ENCODE measurements around the gene KLHL36. TPM values are rescaled to one million over a fixed set of nuclear protein-coding genes. Genes with fewer than 3 reads are reported as not detected.
A peak's percentile ranks its signal among the peaks of the same experiment; 100 is the strongest.

KLHL36 gene
- total RNA-seq, 2 experiments from 2014 or later, result 31.4 to 32.6 TPM

- H3K4me3 Mint-ChIP-seq, result peak overlapping the region; percentile 98
- DNase-seq, result peak; percentile 66
- no peaks in the 10 kb centered on the region for H3K9me3 Mint-ChIP-seq (ENCODE audit: insufficient read depth)
- ChIA-PET POLR2A (interaction anchor here (0.7 to 1.5 kb wide), 7 partner anchors 12 to 87 kb away, joined by 3 to 7 read pairs (median 5); partner anchors contain the start of gene KLHL36), CTCF (interaction anchor here (0.7 to 2.2 kb wide), 17 partner anchors 13 to 195 kb away, joined by 3 to 34 read pairs (median 4); no protein-coding TSS in a partner anchor)
- peak; percentile 53 for ATAC-seq
- peaks cover 2% of the 10 kb centered on the region for H3K36me3 Mint-ChIP-seq (ENCODE audit: low read depth)
- H3K27ac Mint-ChIP-seq, result peak overlapping the region; percentile 93
- no peaks in the 10 kb centered on the region for H3K27me3 Mint-ChIP-seq (ENCODE audit: low read depth)
- peaks cover 43% of the 10 kb centered on the region for H3K4me1 Mint-ChIP-seq (ENCODE audit: low read depth)
Measured at GRCh38 chr16:84700446-84701300, 52.4 kb downstream of the KLHL36 start.

- DNase-seq, result no peak
- Mint-ChIP-seq H3K4me3 (no peak overlapping the region), H3K9me3 (ENCODE audit: insufficient read depth) (no peaks in the 10 kb centered on the region), H3K27ac (no peak overlapping the region), H3K36me3 (ENCODE audit: low read depth) (peaks cover 2% of the 10 kb centered on the region), H3K4me1 (ENCODE audit: low read depth) (peaks cover 47% of the 10 kb centered on the region), H3K27me3 (ENCODE audit: low read depth) (no peaks in the 10 kb centered on the region)
- no peak for ATAC-seq
- POLR2A ChIA-PET, result interaction anchor here (0.9 kb wide), 1 partner anchor 12 kb away, joined by 3 read pairs; no protein-coding TSS in a partner anchor
- CTCF ChIA-PET, result interaction anchor here (0.8 to 4.3 kb wide), 7 partner anchors 10 to 81 kb away, joined by 3 to 32 read pairs (median 4); no protein-coding TSS in a partner anchor
Measured at GRCh38 chr16:84703681-84704080, 55.4 kb downstream of the KLHL36 start.

- Mint-ChIP-seq H3K9me3 (ENCODE audit: insufficient read depth) (no peaks in the 10 kb centered on the region), H3K27me3 (ENCODE audit: low read depth) (no peaks in the 10 kb centered on the region), H3K27ac (no peak overlapping the region), H3K4me1 (ENCODE audit: low read depth) (peaks cover 45% of the 10 kb centered on the region), H3K4me3 (no peak overlapping the region), H3K36me3 (ENCODE audit: low read depth) (peaks cover 2% of the 10 kb centered on the region)
- ChIA-PET CTCF (interaction anchor here (1.1 to 4.3 kb wide), 4 partner anchors 10 to 34 kb away, joined by 4 to 32 read pairs (median 6); no protein-coding TSS in a partner anchor), POLR2A (no interaction called here)
- DNase-seq, result no peak
- no peak for ATAC-seq
Measured at GRCh38 chr16:84704253-84704652, 55.9 kb downstream of the KLHL36 start.

- Mint-ChIP-seq H3K4me3 (no peak overlapping the region), H3K36me3 (ENCODE audit: low read depth) (no peaks in the 10 kb centered on the region), H3K27me3 (ENCODE audit: low read depth) (no peaks in the 10 kb centered on the region), H3K27ac (no peak overlapping the region), H3K4me1 (ENCODE audit: low read depth) (peaks cover 34% of the 10 kb centered on the region), H3K9me3 (ENCODE audit: insufficient read depth) (no peaks in the 10 kb centered on the region)
- no peak for ATAC-seq
- no peak for DNase-seq
- CTCF ChIA-PET, result interaction anchor here (4.3 kb wide), 1 partner anchor 19 kb away, joined by 32 read pairs; no protein-coding TSS in a partner anchor
- POLR2A ChIA-PET, result no interaction called here
Measured at GRCh38 chr16:84706856-84707255, 58.5 kb downstream of the KLHL36 start.

- ChIA-PET CTCF (interaction anchor here (0.9 to 2.4 kb wide), 4 partner anchors 16 to 38 kb away, joined by 3 to 15 read pairs (median 4); no protein-coding TSS in a partner anchor), POLR2A (no interaction called here)
- Mint-ChIP-seq H3K36me3 (ENCODE audit: low read depth) (no peaks in the 10 kb centered on the region), H3K4me1 (ENCODE audit: low read depth) (peaks cover 25% of the 10 kb centered on the region), H3K4me3 (no peak overlapping the region), H3K27me3 (ENCODE audit: low read depth) (no peaks in the 10 kb centered on the region), H3K9me3 (ENCODE audit: insufficient read depth) (no peaks in the 10 kb centered on the region), H3K27ac (peak overlapping the region; percentile 0)
- no peak for ATAC-seq
- no peak for DNase-seq
Measured at GRCh38 chr16:84709609-84710008, 61.3 kb downstream of the KLHL36 start.

GRCh38 chr16:84710686-84711085 lies 62.4 kb downstream of the KLHL36 start:
- Mint-ChIP-seq H3K36me3 (ENCODE audit: low read depth) (no peaks in the 10 kb centered on the region), H3K27ac (no peak overlapping the region), H3K27me3 (ENCODE audit: low read depth) (no peaks in the 10 kb centered on the region), H3K4me1 (ENCODE audit: low read depth) (peaks cover 17% of the 10 kb centered on the region), H3K9me3 (ENCODE audit: insufficient read depth) (no peaks in the 10 kb centered on the region), H3K4me3 (no peak overlapping the region)
- ChIA-PET POLR2A (no interaction called here), CTCF (interaction anchor here (1.2 to 2.4 kb wide), 2 partner anchors 15 to 29 kb away, joined by 4 to 15 read pairs; no protein-coding TSS in a partner anchor)
- ATAC-seq (no peak), DNase-seq (no peak)

Other genes starting within 250 kb of the KLHL36 start
- gene MEAK7, start 143.9 kb upstream of the KLHL36 start, total RNA-seq, result 10 to 100 TPM; 62.3 to 72.4 TPM
- 100 to 1,000 TPM; 837 to 887 TPM for gene COTL1, start 30.4 kb upstream of the KLHL36 start, total RNA-seq
- 10 to 100 TPM; 82.9 to 88.3 TPM for gene USP10, start 51.5 kb downstream of the KLHL36 start, total RNA-seq
- gene CRISPLD2, start 171.5 kb downstream of the KLHL36 start, total RNA-seq, result not detected

All from activated CD8-positive, alpha-beta T cell treated with anti-CD3 and anti-CD28 coated beads, Interleukin-2, amount 10 ng/mL, durations not matched to agents 7 days and 5 days (primary cell).